Measurements from ENCODE around the gene ZNF474.

DNA sequence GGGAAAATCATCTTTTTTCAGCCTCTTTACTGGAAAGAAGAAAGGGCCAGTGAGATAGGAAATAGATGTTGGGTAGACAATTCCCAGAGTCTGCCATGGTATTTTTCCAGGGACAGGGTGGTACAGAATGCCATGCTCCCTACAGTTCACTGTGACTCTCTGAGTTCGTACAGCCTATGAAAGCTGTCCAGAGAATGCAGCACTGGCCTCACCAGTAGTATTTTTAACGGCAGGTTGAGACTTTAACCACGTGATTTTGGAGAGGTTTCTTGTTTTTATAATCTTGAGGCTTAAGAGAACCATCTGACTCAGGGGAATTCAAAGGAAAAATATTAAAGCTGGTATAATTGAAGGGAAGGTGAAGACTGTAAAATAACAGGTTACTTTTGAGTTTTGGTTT, 10.1 kb upstream of the ZNF474 start:
- TF ChIP-seq, protein P1, sequence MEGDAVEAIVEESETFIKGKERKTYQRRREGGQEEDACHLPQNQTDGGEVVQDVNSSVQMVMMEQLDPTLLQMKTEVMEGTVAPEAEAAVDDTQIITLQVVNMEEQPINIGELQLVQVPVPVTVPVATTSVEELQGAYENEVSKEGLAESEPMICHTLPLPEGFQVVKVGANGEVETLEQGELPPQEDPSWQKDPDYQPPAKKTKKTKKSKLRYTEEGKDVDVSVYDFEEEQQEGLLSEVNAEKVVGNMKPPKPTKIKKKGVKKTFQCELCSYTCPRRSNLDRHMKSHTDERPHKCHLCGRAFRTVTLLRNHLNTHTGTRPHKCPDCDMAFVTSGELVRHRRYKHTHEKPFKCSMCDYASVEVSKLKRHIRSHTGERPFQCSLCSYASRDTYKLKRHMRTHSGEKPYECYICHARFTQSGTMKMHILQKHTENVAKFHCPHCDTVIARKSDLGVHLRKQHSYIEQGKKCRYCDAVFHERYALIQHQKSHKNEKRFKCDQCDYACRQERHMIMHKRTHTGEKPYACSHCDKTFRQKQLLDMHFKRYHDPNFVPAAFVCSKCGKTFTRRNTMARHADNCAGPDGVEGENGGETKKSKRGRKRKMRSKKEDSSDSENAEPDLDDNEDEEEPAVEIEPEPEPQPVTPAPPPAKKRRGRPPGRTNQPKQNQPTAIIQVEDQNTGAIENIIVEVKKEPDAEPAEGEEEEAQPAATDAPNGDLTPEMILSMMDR (IDR thresholded peaks at IDR 0.05), result no peak
- TF ChIP-seq POLR2A (IDR thresholded peaks at IDR 0.05), result no peak

All from transverse colon (tissue), 3 donors.